Erythroblast (primary cell): ENCODE data around the gene CD48.

Experiments
- GATA1 ChIP-seq: IDR thresholded peaks from 2 replicates; pipeline ENCODE4 v1.6.1; 2011; ENCODE audit warnings: low read depth, mild to moderate bottlenecking, control low read depth, low read length, moderate library complexity
- POLR2A ChIP-seq: IDR thresholded peaks from 2 replicates; pipeline ENCODE4 v1.6.1; 2011; ENCODE audit warnings: mild to moderate bottlenecking, low read length

GRCh38 chr1:160637821-160638539 lies 73.6 kb downstream of the CD48 start:
- TF ChIP-seq POLR2A, result no peak
- no peak for TF ChIP-seq GATA1
